WTC11 (cell line): ENCODE data around the gene TNFRSF13B.

Source experiments
- MXD4 ChIP-seq: fragments of 250-450 bp; sonication (Bioruptor Pico); IDR thresholded peaks from 2 replicates; pipeline ENCODE4 v1.8.0; 2021; ENCODE audit warnings: mild to moderate bottlenecking, moderate library complexity, borderline replicate concordance
- NFYB ChIP-seq: sonication (generic); formaldehyde crosslinking; conservative IDR thresholded peaks from 2 replicates; pipeline ENCODE4 v1.8.0; 2022; ENCODE audit warnings: low read depth, missing genetic modification reagents
- NR3C1 ChIP-seq: sonication (generic); formaldehyde crosslinking; conservative IDR thresholded peaks from 2 replicates; pipeline ENCODE4 v1.8.1; 2023; ENCODE audit warnings: low read depth, mild to moderate bottlenecking, missing genetic modification reagents
- PREB ChIP-seq: sonication (generic); formaldehyde crosslinking; IDR thresholded peaks from 2 replicates; pipeline ENCODE4 v1.8.1; 2022; ENCODE audit warnings: mild to moderate bottlenecking, missing genetic modification reagents, moderate library complexity, borderline replicate concordance

DNA sequence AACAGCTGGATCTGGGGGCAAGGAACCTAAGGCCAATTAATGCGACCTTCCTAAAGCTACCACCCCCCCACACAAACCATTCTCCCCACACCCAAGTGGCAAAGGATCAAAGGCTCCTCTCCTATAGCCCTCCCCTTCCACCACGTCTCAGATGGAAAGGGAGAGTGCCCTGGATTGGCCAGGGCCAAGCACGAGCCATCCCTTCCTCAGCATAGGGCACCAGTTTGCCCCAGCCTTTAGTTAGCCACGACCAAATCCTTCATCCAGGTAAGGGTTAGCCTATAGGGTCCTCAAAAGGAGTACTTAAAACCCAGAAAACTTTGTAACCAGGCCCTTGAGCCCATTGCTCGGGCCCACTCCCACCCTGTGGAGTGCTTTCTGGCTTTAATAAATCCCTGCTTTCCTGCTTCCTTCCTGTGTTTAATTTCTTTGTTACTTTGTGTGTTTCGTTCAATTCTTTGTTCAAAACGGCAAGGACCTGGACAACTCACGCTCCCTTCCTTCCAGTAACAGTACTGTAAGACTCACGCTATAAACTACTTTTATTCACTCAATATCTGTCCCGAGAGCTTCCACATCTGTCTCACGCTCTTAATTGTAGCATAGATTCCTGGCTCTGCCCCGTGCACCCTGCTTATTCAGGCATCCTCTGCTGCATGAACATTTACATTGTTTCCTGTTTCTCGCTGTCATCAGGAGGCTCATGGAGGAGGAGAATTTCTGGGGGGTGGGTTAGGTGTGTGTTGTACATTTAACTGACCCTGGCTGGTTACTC is 62.3 kb downstream of the TNFRSF13B start:
- no peak for TF ChIP-seq NFYB (CRISPR knock-in tag)
- TF ChIP-seq MXD4 (CRISPR knock-in tag) = no peak
- no peak for TF ChIP-seq PREB (CRISPR knock-in tag)
- TF ChIP-seq NR3C1 (CRISPR knock-in tag) = no peak
